ENCODE measurements around the gene SLC16A10.

SLC16A10 gene

GRCh38 chr6:111220383-111221031 is 133.2 kb downstream of the SLC16A10 start:
- H3K27ac ChIP-seq: no peak overlapping the region
- no peaks in the 10 kb centered on the region for H3K9me3 ChIP-seq (ENCODE audit: low read depth, low read length)
- H3K36me3 ChIP-seq (ENCODE audit: insufficient read depth, low read length): no peaks in the 10 kb centered on the region
- no peak for TF ChIP-seq POLR2AphosphoS5 (IDR thresholded peaks at IDR 0.05; ENCODE audit: borderline replicate concordance, low read depth, low read length)
- TF ChIP-seq FOXP2 (optimal IDR thresholded peaks at IDR 0.05; ENCODE audit: control extremely low read depth, extremely low read length, insufficient read depth): no peak
- no peak for TF ChIP-seq EZH2 (IDR thresholded peaks at IDR 0.05)
- no peak for DNase-seq (ENCODE audit: low read depth, low spot score)
- H3K4me3 ChIP-seq: no peak overlapping the region
- no peak overlapping the region for H3K9ac ChIP-seq (ENCODE audit: insufficient read length)

- H3K9ac ChIP-seq (ENCODE audit: insufficient read length): no peak overlapping the region
- H3K9me3 ChIP-seq (ENCODE audit: low read depth, low read length): no peaks in the 10 kb centered on the region
- no peak overlapping the region for H3K27ac ChIP-seq
- no peaks in the 10 kb centered on the region for H3K36me3 ChIP-seq (ENCODE audit: insufficient read depth, low read length)
- H3K4me3 ChIP-seq: no peak overlapping the region
- no peak for DNase-seq (ENCODE audit: low read depth, low spot score)
- no peak for TF ChIP-seq EZH2 (IDR thresholded peaks at IDR 0.05)
Observed at GRCh38 chr6:111221804-111222203, 134.5 kb downstream of the SLC16A10 start.

- no peak overlapping the region for H3K4me3 ChIP-seq
- no peaks in the 10 kb centered on the region for H3K36me3 ChIP-seq (ENCODE audit: insufficient read depth, low read length)
- no peak for DNase-seq (ENCODE audit: low read depth, low spot score)
- no peaks in the 10 kb centered on the region for H3K9me3 ChIP-seq (ENCODE audit: low read depth, low read length)
- no peak for TF ChIP-seq POLR2AphosphoS5 (IDR thresholded peaks at IDR 0.05; ENCODE audit: borderline replicate concordance, low read depth, low read length)
- no peak for TF ChIP-seq FOXP2 (optimal IDR thresholded peaks at IDR 0.05; ENCODE audit: control extremely low read depth, extremely low read length, insufficient read depth)
- no peak for TF ChIP-seq EZH2 (IDR thresholded peaks at IDR 0.05)
- no peak overlapping the region for H3K9ac ChIP-seq (ENCODE audit: insufficient read length)
- 0 out of 2 replicates have a peak overlapping the region, but pooled peaks have one; percentile 14 for H3K27ac ChIP-seq
Observed at GRCh38 chr6:111222341-111222740, 135.0 kb downstream of the SLC16A10 start.

GRCh38 chr6:111228094-111228493 is 140.8 kb downstream of the SLC16A10 start:
- H3K27ac ChIP-seq: peak overlapping the region; percentile 43
- TF ChIP-seq FOXP2 (optimal IDR thresholded peaks at IDR 0.05; ENCODE audit: control extremely low read depth, extremely low read length, insufficient read depth) (no peak), EZH2 (IDR thresholded peaks at IDR 0.05) (no peak), POLR2AphosphoS5 (IDR thresholded peaks at IDR 0.05; ENCODE audit: borderline replicate concordance, low read depth, low read length) (no peak)
- DNase-seq (ENCODE audit: low read depth, low spot score): no peak

GRCh38 chr6:111230351-111231089 is 143.2 kb downstream of the SLC16A10 start:
- H3K27ac ChIP-seq: peak overlapping the region; percentile 98

More at GRCh38 chr6:111228094-111228493, 140.8 kb downstream of the SLC16A10 start:
- Histone ChIP-seq H3K36me3 (ENCODE audit: insufficient read depth, low read length) (no peaks in the 10 kb centered on the region), H3K4me3 (no peak overlapping the region), H3K9me3 (ENCODE audit: low read depth, low read length) (no peaks in the 10 kb centered on the region), H3K9ac (ENCODE audit: insufficient read length) (no peak overlapping the region)

GRCh38 chr6:111231090-111231459 is 143.8 kb downstream of the SLC16A10 start:
- H3K27ac ChIP-seq: peak overlapping the region; percentile 98
- no peaks in the 10 kb centered on the region for H3K36me3 ChIP-seq (ENCODE audit: insufficient read depth, low read length)
- H3K4me3 ChIP-seq: peak overlapping the region; percentile 65
- DNase-seq (ENCODE audit: low read depth, low spot score): peak; percentile 53
- no peaks in the 10 kb centered on the region for H3K9me3 ChIP-seq (ENCODE audit: low read depth, low read length)
- TF ChIP-seq FOXP2 (optimal IDR thresholded peaks at IDR 0.05; ENCODE audit: control extremely low read depth, extremely low read length, insufficient read depth) (no peak), POLR2AphosphoS5 (IDR thresholded peaks at IDR 0.05; ENCODE audit: borderline replicate concordance, low read depth, low read length) (no peak), EZH2 (IDR thresholded peaks at IDR 0.05) (no peak)
- peak overlapping the region; percentile 76 for H3K9ac ChIP-seq (ENCODE audit: insufficient read length)

More at GRCh38 chr6:111230351-111231089, 143.2 kb downstream of the SLC16A10 start:
- H3K9ac ChIP-seq (ENCODE audit: insufficient read length): peak overlapping the region; percentile 76
- DNase-seq (ENCODE audit: low read depth, low spot score): peak; percentile 79
- H3K9me3 ChIP-seq (ENCODE audit: low read depth, low read length): no peaks in the 10 kb centered on the region
- peak overlapping the region; percentile 65 for H3K4me3 ChIP-seq
- TF ChIP-seq FOXP2 (optimal IDR thresholded peaks at IDR 0.05; ENCODE audit: control extremely low read depth, extremely low read length, insufficient read depth) (no peak), POLR2AphosphoS5 (IDR thresholded peaks at IDR 0.05; ENCODE audit: borderline replicate concordance, low read depth, low read length) (no peak), EZH2 (IDR thresholded peaks at IDR 0.05) (no peak)
- no peaks in the 10 kb centered on the region for H3K36me3 ChIP-seq (ENCODE audit: insufficient read depth, low read length)

GRCh38 chr6:111237852-111238251 is 150.5 kb downstream of the SLC16A10 start:
- DNase-seq (ENCODE audit: low read depth, low spot score): no peak
- TF ChIP-seq EZH2 (IDR thresholded peaks at IDR 0.05) (no peak), POLR2AphosphoS5 (IDR thresholded peaks at IDR 0.05; ENCODE audit: borderline replicate concordance, low read depth, low read length) (no peak), FOXP2 (optimal IDR thresholded peaks at IDR 0.05; ENCODE audit: control extremely low read depth, extremely low read length, insufficient read depth) (no peak)
- H3K36me3 ChIP-seq (ENCODE audit: insufficient read depth, low read length): no peaks in the 10 kb centered on the region
- no peak overlapping the region for H3K4me3 ChIP-seq
- H3K9ac ChIP-seq (ENCODE audit: insufficient read length): no peak overlapping the region
- H3K27ac ChIP-seq: no peak overlapping the region
- H3K9me3 ChIP-seq (ENCODE audit: low read depth, low read length): no peaks in the 10 kb centered on the region

GRCh38 chr6:111238464-111239119 is 151.3 kb downstream of the SLC16A10 start:
- TF ChIP-seq FOXP2 (optimal IDR thresholded peaks at IDR 0.05; ENCODE audit: control extremely low read depth, extremely low read length, insufficient read depth) (no peak), POLR2AphosphoS5 (IDR thresholded peaks at IDR 0.05; ENCODE audit: borderline replicate concordance, low read depth, low read length) (no peak), EZH2 (IDR thresholded peaks at IDR 0.05) (no peak)
- H3K9me3 ChIP-seq (ENCODE audit: low read depth, low read length): no peaks in the 10 kb centered on the region
- no peak overlapping the region for H3K9ac ChIP-seq (ENCODE audit: insufficient read length)
- H3K36me3 ChIP-seq (ENCODE audit: insufficient read depth, low read length): no peaks in the 10 kb centered on the region
- no peak overlapping the region for H3K4me3 ChIP-seq
- no peak for DNase-seq (ENCODE audit: low read depth, low spot score)
- H3K27ac ChIP-seq: no peak overlapping the region
